HL-60 (cell line): ENCODE measurements around the gene CAPN8.

Source experiments
- GABPA ChIP-seq: IDR thresholded peaks from 2 replicates; pipeline ENCODE4 v1.6.1; 2012; ENCODE audit warnings: low read depth
- POLR2AphosphoS5 ChIP-seq: IDR thresholded peaks from 2 replicates; pipeline ENCODE4 v1.6.1; 2012; ENCODE audit warnings: low read depth
- TF ChIP-seq, protein P1 (sequence below): IDR thresholded peaks from one replicate; pipeline ENCODE4 v1.5.1; 2011; ENCODE audit warnings: low read length, control low read depth, inconsistent platforms; ENCODE audit not compliant: insufficient read depth
- TF ChIP-seq, protein P2 (sequence below): IDR thresholded peaks from 2 replicates; pipeline ENCODE4 v1.6.1; 2012; ENCODE audit warnings: low read depth; ENCODE audit not compliant: insufficient replicate concordance

DNA sequence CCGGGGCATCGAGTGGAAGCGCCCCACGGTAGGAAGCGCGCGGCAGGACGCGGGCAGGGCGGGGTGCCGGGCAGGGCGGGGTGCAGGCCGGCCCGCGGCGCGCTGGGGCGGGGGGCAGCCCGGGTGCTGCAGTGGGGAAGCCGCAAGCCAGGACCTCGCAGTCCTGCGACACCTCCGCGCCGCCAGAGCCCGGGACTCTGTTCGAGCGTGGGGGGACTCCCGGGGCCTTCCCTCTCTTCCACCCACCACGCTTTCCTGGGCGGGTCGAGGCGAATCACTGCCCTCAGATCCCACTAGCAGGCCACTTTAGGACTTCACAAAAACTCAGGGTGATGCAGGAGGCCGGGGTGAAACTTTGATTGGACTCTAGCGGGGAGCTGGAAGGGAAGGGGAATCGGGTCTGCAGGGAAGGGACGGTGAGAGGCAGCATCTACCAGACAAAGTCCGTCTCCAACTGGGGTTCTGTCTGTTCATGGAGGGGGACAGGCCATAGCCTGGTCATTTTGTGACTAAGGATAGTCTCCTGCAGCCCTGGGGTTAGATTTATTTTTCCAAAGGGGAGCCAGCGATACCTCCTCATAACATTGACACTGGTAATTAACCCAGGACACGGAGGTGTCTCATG lies 47.5 kb upstream of the CAPN8 start:
- TF ChIP-seq, protein P1, sequence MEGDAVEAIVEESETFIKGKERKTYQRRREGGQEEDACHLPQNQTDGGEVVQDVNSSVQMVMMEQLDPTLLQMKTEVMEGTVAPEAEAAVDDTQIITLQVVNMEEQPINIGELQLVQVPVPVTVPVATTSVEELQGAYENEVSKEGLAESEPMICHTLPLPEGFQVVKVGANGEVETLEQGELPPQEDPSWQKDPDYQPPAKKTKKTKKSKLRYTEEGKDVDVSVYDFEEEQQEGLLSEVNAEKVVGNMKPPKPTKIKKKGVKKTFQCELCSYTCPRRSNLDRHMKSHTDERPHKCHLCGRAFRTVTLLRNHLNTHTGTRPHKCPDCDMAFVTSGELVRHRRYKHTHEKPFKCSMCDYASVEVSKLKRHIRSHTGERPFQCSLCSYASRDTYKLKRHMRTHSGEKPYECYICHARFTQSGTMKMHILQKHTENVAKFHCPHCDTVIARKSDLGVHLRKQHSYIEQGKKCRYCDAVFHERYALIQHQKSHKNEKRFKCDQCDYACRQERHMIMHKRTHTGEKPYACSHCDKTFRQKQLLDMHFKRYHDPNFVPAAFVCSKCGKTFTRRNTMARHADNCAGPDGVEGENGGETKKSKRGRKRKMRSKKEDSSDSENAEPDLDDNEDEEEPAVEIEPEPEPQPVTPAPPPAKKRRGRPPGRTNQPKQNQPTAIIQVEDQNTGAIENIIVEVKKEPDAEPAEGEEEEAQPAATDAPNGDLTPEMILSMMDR: no peak
- no peak for TF ChIP-seq GABPA
- TF ChIP-seq, protein P2, sequence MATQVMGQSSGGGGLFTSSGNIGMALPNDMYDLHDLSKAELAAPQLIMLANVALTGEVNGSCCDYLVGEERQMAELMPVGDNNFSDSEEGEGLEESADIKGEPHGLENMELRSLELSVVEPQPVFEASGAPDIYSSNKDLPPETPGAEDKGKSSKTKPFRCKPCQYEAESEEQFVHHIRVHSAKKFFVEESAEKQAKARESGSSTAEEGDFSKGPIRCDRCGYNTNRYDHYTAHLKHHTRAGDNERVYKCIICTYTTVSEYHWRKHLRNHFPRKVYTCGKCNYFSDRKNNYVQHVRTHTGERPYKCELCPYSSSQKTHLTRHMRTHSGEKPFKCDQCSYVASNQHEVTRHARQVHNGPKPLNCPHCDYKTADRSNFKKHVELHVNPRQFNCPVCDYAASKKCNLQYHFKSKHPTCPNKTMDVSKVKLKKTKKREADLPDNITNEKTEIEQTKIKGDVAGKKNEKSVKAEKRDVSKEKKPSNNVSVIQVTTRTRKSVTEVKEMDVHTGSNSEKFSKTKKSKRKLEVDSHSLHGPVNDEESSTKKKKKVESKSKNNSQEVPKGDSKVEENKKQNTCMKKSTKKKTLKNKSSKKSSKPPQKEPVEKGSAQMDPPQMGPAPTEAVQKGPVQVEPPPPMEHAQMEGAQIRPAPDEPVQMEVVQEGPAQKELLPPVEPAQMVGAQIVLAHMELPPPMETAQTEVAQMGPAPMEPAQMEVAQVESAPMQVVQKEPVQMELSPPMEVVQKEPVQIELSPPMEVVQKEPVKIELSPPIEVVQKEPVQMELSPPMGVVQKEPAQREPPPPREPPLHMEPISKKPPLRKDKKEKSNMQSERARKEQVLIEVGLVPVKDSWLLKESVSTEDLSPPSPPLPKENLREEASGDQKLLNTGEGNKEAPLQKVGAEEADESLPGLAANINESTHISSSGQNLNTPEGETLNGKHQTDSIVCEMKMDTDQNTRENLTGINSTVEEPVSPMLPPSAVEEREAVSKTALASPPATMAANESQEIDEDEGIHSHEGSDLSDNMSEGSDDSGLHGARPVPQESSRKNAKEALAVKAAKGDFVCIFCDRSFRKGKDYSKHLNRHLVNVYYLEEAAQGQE: no peak
- TF ChIP-seq POLR2AphosphoS5: no peak
